Measurements from ENCODE around the gene LCE1D.

- TF ChIP-seq, protein P1, sequence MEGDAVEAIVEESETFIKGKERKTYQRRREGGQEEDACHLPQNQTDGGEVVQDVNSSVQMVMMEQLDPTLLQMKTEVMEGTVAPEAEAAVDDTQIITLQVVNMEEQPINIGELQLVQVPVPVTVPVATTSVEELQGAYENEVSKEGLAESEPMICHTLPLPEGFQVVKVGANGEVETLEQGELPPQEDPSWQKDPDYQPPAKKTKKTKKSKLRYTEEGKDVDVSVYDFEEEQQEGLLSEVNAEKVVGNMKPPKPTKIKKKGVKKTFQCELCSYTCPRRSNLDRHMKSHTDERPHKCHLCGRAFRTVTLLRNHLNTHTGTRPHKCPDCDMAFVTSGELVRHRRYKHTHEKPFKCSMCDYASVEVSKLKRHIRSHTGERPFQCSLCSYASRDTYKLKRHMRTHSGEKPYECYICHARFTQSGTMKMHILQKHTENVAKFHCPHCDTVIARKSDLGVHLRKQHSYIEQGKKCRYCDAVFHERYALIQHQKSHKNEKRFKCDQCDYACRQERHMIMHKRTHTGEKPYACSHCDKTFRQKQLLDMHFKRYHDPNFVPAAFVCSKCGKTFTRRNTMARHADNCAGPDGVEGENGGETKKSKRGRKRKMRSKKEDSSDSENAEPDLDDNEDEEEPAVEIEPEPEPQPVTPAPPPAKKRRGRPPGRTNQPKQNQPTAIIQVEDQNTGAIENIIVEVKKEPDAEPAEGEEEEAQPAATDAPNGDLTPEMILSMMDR (optimal IDR thresholded peaks at IDR 0.05 in 1 of 3, IDR thresholded peaks at IDR 0.05 in 1 of 3, conservative IDR thresholded peaks at IDR 0.05 in 1 of 3; ENCODE audit: extremely low read depth in 1 of 3, insufficient read depth in 2 of 3, low read length in 3 of 3), result no peak
- no peak for TF ChIP-seq EZH2 (IDR thresholded peaks at IDR 0.05; ENCODE audit: low read length)
These were observed 26.1 kb upstream of the LCE1D start for GRCh38 chr1:152770411-152770810.

All from keratinocyte (primary cell).